SK-N-SH (cell line): ENCODE results near the gene ERC1. TPM values are rescaled to one million over a fixed set of nuclear protein-coding genes. Genes with fewer than 3 reads are reported as not detected.
A peak's percentile ranks its signal among the peaks of the same experiment; 100 is the strongest.

Experiments
- CTCF ChIA-PET: fragments of 300-600, 350-600 bp; formaldehyde crosslinking; extraction: SDS; loops from one replicate; lab custom pipeline; 2021; lab: Yijun Ruan, JAX
- POLR2A ChIA-PET: fragments of 350-600 bp; sonication (Branson Sonifier 250); formaldehyde crosslinking; extraction: SDS; loops from one replicate; lab custom pipeline; 2020; ENCODE audit warnings: antibody characterized with exemption, inconsistent platforms; lab: Yijun Ruan, JAX
- DNase-seq: peaks from one replicate; pipeline ENCODE4 v3.0.0; 2012
- H2AFZ ChIP-seq: fragments of 200-600 bp; sonication (generic); 2 replicates; pipeline ENCODE4 v1.8.1; 2016; ENCODE audit warnings: antibody characterized with exemption, mild to moderate bottlenecking, low read depth
- H3F3A ChIP-seq: fragments of 200-600 bp; sonication (generic); replicated peaks from 2 replicates; pipeline ENCODE3; 2016; ENCODE audit warnings: antibody characterized with exemption, mild to moderate bottlenecking; ENCODE audit not compliant: insufficient read depth
- H3K27ac ChIP-seq, 2 experiments: fragments of 200-500 bp in 1 of 2; fragments of 200-600 bp in 1 of 2; sonication (Bioruptor generic) in 1 of 2; sonication (generic), shearing (Covaris generic) in 1 of 2; 2 replicates each; pipeline versions ENCODE4 v1.5.1 to v1.6.1; 2014 to 2016; ENCODE audit warnings: low read depth in 2 of 2, inconsistent platforms in 1 of 2, low read length in 1 of 2, mild to moderate bottlenecking in 1 of 2, mixed read lengths in 1 of 2
- H3K27me3 ChIP-seq: fragments of 200-600 bp; sonication (generic), shearing (Covaris generic); 2 replicates; pipeline ENCODE4 v1.6.1; 2016; ENCODE audit warnings: mixed run types; ENCODE audit not compliant: insufficient read depth
- H3K36me3 ChIP-seq, 2 experiments: fragments of 200-500 bp in 1 of 2; fragments of 200-600 bp in 1 of 2; sonication (Bioruptor generic) in 1 of 2; sonication (generic) in 1 of 2; replicated peaks in 1 of 2; 2 replicates each; pipeline versions ENCODE3 to v1.5.1; 2014 to 2016; ENCODE audit warnings: low read length in 1 of 2, mild to moderate bottlenecking in 1 of 2; ENCODE audit not compliant: insufficient read depth in 2 of 2, control insufficient read depth in 1 of 2
- H3K4me1 ChIP-seq, 2 experiments: fragments of 200-500 bp in 1 of 2; fragments of 200-600 bp in 1 of 2; sonication (Bioruptor generic) in 1 of 2; sonication (generic), shearing (Covaris generic) in 1 of 2; 2 replicates each; pipeline versions ENCODE4 v1.5.1 to v1.6.1; 2014 to 2016; ENCODE audit warnings: low read depth in 1 of 2, low read length in 1 of 2, mixed run types in 1 of 2; ENCODE audit not compliant: insufficient read depth in 2 of 2, control insufficient read depth in 1 of 2
- H3K4me2 ChIP-seq: fragments of 200-600 bp; sonication (generic), shearing (Covaris generic); 2 replicates; pipeline ENCODE4 v1.6.1; 2017; ENCODE audit warnings: mixed run types
- H3K4me3 ChIP-seq, 2 experiments: fragments of 200-500 bp in 1 of 2; fragments of 200-600 bp in 1 of 2; sonication (Bioruptor generic) in 1 of 2; sonication (generic), shearing (Covaris generic) in 1 of 2; 2 replicates each; pipeline versions ENCODE4 v1.5.1 to v1.8.1; 2014 to 2016; ENCODE audit warnings: low read depth in 2 of 2, inconsistent platforms in 1 of 2, low read length in 1 of 2, mild to moderate bottlenecking in 1 of 2, mixed read lengths in 1 of 2, moderate library complexity in 1 of 2
- H3K79me2 ChIP-seq: fragments of 200-600 bp; sonication (generic); 2 replicates; pipeline ENCODE4 v1.8.1; 2017; ENCODE audit warnings: mild to moderate bottlenecking; ENCODE audit not compliant: insufficient read depth
- H3K9ac ChIP-seq: fragments of 200-600 bp; sonication (generic); 2 replicates; pipeline ENCODE4 v1.6.1; 2017; ENCODE audit warnings: mixed run types
- H3K9me2 ChIP-seq: fragments of 200-600 bp; sonication (generic); 2 replicates; pipeline ENCODE4 v1.6.1; 2017; ENCODE audit warnings: mixed run types
- H3K9me3 ChIP-seq: fragments of 200-600 bp; sonication (generic); 2 replicates; pipeline ENCODE4 v1.6.1; 2017; ENCODE audit warnings: mixed run types, mild to moderate bottlenecking, moderate library complexity
- H4K20me1 ChIP-seq: fragments of 200-600 bp; sonication (generic); 2 replicates; pipeline ENCODE4 v1.6.1; 2017; ENCODE audit warnings: mild to moderate bottlenecking, mixed run types; ENCODE audit not compliant: insufficient read depth
- CHD2 ChIP-seq: fragments of 150-350 bp; IDR thresholded peaks from 2 replicates; pipeline ENCODE4 v1.6.1; 2018; ENCODE audit warnings: low read length; ENCODE audit not compliant: partially characterized antibody
- CTCF ChIP-seq: fragments of 200-600 bp; sonication (generic); IDR thresholded peaks from 2 replicates; pipeline ENCODE4 v1.6.1; 2017; ENCODE audit warnings: antibody characterized with exemption, mild to moderate bottlenecking, moderate library complexity
- EP300 ChIP-seq, 2 experiments: IDR thresholded peaks; 2 replicates each; pipeline versions ENCODE4 v1.4.0 to v1.6.1; 2012; ENCODE audit warnings: borderline replicate concordance in 1 of 2, low read depth in 1 of 2, low read length in 1 of 2
- EZH2phosphoT487 ChIP-seq: fragments of 200-600 bp; sonication (generic); IDR thresholded peaks from 2 replicates; pipeline ENCODE4 v1.6.1; 2017; ENCODE audit warnings: low read depth, mixed run types, mild to moderate bottlenecking, antibody characterized with exemption, moderate library complexity, borderline replicate concordance
- FOSL2 ChIP-seq: IDR thresholded peaks from 2 replicates; pipeline ENCODE4 v1.4.0; 2012; ENCODE audit warnings: low read depth, mild to moderate bottlenecking, moderate library complexity, borderline replicate concordance
- FOXM1 ChIP-seq: IDR thresholded peaks from 2 replicates; pipeline ENCODE4 v1.4.0; 2012; ENCODE audit warnings: low read depth, mild to moderate bottlenecking
- GABPA ChIP-seq: IDR thresholded peaks from 2 replicates; pipeline ENCODE4 v1.4.0; 2012; ENCODE audit warnings: low read depth, mild to moderate bottlenecking
- IRF3 ChIP-seq: fragments of 150-350 bp; IDR thresholded peaks from 2 replicates; pipeline ENCODE4 v1.6.1; 2016; ENCODE audit warnings: mild to moderate bottlenecking, low read depth, low read length
- MEF2A ChIP-seq: IDR thresholded peaks from 2 replicates; pipeline ENCODE4 v1.4.0; 2012; ENCODE audit warnings: low read depth, borderline replicate concordance
- MXI1 ChIP-seq: IDR thresholded peaks from 2 replicates; pipeline ENCODE4 v1.6.1; 2012; ENCODE audit warnings: mild to moderate bottlenecking, low read depth, low read length, improper control_type of control experiment
- NRF1 ChIP-seq: IDR thresholded peaks from 2 replicates; pipeline ENCODE4 v1.6.1; 2012; ENCODE audit warnings: low read depth, mild to moderate bottlenecking, low read length
- RAD21 ChIP-seq: IDR thresholded peaks from 2 replicates; pipeline ENCODE4 v1.6.1; 2012; ENCODE audit warnings: mild to moderate bottlenecking, low read length
- SMC3 ChIP-seq: IDR thresholded peaks from 2 replicates; pipeline ENCODE4 v1.6.1; 2012; ENCODE audit warnings: low read depth, low read length, improper control_type of control experiment
- WGBS: methylation state at CpG from one replicate; pipeline ENCODE4 v1.1.6; 2017; ENCODE audit warnings: low lambda C conversion rate; 5-methylcytosine and 5-hydroxymethylcytosine counted together
- polyA plus RNA-seq, 3 experiments: library from polyadenylated mRNA; depleted of rRNA; stranded (reverse); fragments of >200 nt; gene quantifications; 2 replicates each; pipeline ENCODE4 v1.2.3, GENCODE V29; 2012

Gene ERC1
- polyA plus RNA-seq, 1 of the 3 experiments (the other 2 are of a cell fraction), result 7.5 TPM

GRCh38 chr12:1542599-1542998, 551.6 kb downstream of the ERC1 start:
- no peak overlapping the region for H3K4me3 ChIP-seq
- H4K20me1 ChIP-seq, result peaks cover 64% of the 10 kb centered on the region
- H3K27me3 ChIP-seq, result no peaks in the 10 kb centered on the region
- no peaks in the 10 kb centered on the region for H3K9me2 ChIP-seq
- H3K9me3 ChIP-seq, result no peaks in the 10 kb centered on the region
- H2AFZ ChIP-seq, result no peak overlapping the region
- CTCF ChIA-PET, result no interaction called here
- H3K4me2 ChIP-seq, result no peak overlapping the region
- H3K36me3 ChIP-seq, result peaks cover 0 to 3% of the 10 kb centered on the region in 2 experiments
- DNase-seq, result no peak
- no peak overlapping the region for H3K27ac ChIP-seq
- WGBS, result 90% methylated on average over 7 of the region's 7 CpGs
- peaks cover 100% of the 10 kb centered on the region for H3K79me2 ChIP-seq
- POLR2A ChIA-PET, result interaction anchor here (0.6 kb wide), 1 partner anchor 82 kb away, joined by 4 read pairs; no protein-coding TSS in a partner anchor
- H3K9ac ChIP-seq, result no peak overlapping the region
- TF ChIP-seq EP300 (IDR thresholded peaks at IDR 0.05; ENCODE audit: borderline replicate concordance in 1 of 2, low read depth in 1 of 2, low read length in 1 of 2) (no peak), IRF3 (no peak), RAD21 (no peak), GABPA (no peak), CHD2 (no peak), EZH2phosphoT487 (no peak), MEF2A (no peak), SMC3 (no peak), FOSL2 (no peak), MXI1 (no peak)
- H3F3A ChIP-seq, result no peaks in the 10 kb centered on the region
- no peaks in the 10 kb centered on the region for H3K4me1 ChIP-seq

GRCh38 chr12:1544996-1545700, 554.1 kb downstream of the ERC1 start:
- CTCF ChIA-PET, result interaction anchor here (0.8 to 4.7 kb wide), 4 partner anchors 31 to 427 kb away, joined by 3 to 33 read pairs (median 4); no protein-coding TSS in a partner anchor
- H3K4me2 ChIP-seq, result no peak overlapping the region
- no peak for TF ChIP-seq NRF1
- TF ChIP-seq MXI1, result no peak
- TF ChIP-seq CTCF, result peak; percentile 43
- no peak for TF ChIP-seq FOXM1
- peak; percentile 61 for TF ChIP-seq RAD21
- peak; percentile 28; the same call in 1 of the 2 replicates for TF ChIP-seq SMC3
- no peak for TF ChIP-seq IRF3
- TF ChIP-seq, all 33 proteins: peak for 3
- H3F3A ChIP-seq, result no peaks in the 10 kb centered on the region
- no peak overlapping the region for H3K4me3 ChIP-seq
- POLR2A ChIA-PET, result no interaction called here
- peaks cover 51% of the 10 kb centered on the region for H4K20me1 ChIP-seq
- H3K27ac ChIP-seq, result no peak overlapping the region
- no peak for DNase-seq
- no peaks in the 10 kb centered on the region for H3K9me3 ChIP-seq
- peaks cover 0 to 3% of the 10 kb centered on the region in 2 experiments for H3K36me3 ChIP-seq
- no peak overlapping the region for H3K9ac ChIP-seq
- whole genome bisulfite sequencing, result 62% methylated on average over 7 of the region's 7 CpGs
- H3K79me2 ChIP-seq, result peaks cover 100% of the 10 kb centered on the region
- no peak overlapping the region for H2AFZ ChIP-seq
- no peaks in the 10 kb centered on the region for H3K27me3 ChIP-seq
- H3K9me2 ChIP-seq, result no peaks in the 10 kb centered on the region
- no peaks in the 10 kb centered on the region for H3K4me1 ChIP-seq
